AG04450 (cell line): ENCODE measurements around the gene GLP1R. TPM values are rescaled to one million over a fixed set of nuclear protein-coding genes. Genes with fewer than 3 reads are reported as not detected.

Source experiments
- CTCF ChIA-PET: fragments of 300-600, 350-600 bp; formaldehyde crosslinking; extraction: SDS; loops from one replicate; lab custom pipeline; 2022; ENCODE audit warnings: antibody characterized with exemption, inconsistent platforms; lab: Charles Lee
- POLR2A ChIA-PET: fragments of 350-600 bp; formaldehyde crosslinking; extraction: SDS; loops from one replicate; lab custom pipeline; 2021; ENCODE audit warnings: antibody characterized with exemption, inconsistent platforms; lab: Yijun Ruan, JAX
- DNase-seq: peaks from one replicate; pipeline ENCODE4 v3.0.0-alpha.2; 2011; ENCODE audit warnings: low read depth, low spot score
- H3K27ac ChIP-seq: one replicate; pipeline ENCODE4 v1.5.1; 2012; ENCODE audit warnings: low read depth, low read length, control low read depth
- H3K27me3 ChIP-seq: one replicate; pipeline ENCODE4 v1.6.0; 2012; ENCODE audit warnings: low read length; ENCODE audit not compliant: control insufficient read depth, insufficient read depth
- H3K4me3 ChIP-seq: 2 replicates; pipeline ENCODE4 v1.5.1; 2011; ENCODE audit warnings: mild to moderate bottlenecking, low read depth, low read length, control low read depth
- H3K9me3 ChIP-seq: 2 replicates; pipeline ENCODE4 v1.5.1; 2012; ENCODE audit warnings: low read length; ENCODE audit not compliant: control insufficient read depth, insufficient read depth
- polyA plus RNA-seq: library from polyadenylated mRNA; depleted of rRNA; stranded (reverse); fragments of >200 nt; gene quantifications from 2 replicates; pipeline ENCODE4 v1.2.3, GENCODE V29; 2011
- TF ChIP-seq, protein P1 (sequence below): IDR thresholded peaks from 2 replicates; pipeline ENCODE4 v1.5.1; 2011; ENCODE audit warnings: low read depth, low read length, control low read depth, inconsistent platforms

Gene GLP1R
- polyA plus RNA-seq, 1 experiment, result not detected

DNA sequence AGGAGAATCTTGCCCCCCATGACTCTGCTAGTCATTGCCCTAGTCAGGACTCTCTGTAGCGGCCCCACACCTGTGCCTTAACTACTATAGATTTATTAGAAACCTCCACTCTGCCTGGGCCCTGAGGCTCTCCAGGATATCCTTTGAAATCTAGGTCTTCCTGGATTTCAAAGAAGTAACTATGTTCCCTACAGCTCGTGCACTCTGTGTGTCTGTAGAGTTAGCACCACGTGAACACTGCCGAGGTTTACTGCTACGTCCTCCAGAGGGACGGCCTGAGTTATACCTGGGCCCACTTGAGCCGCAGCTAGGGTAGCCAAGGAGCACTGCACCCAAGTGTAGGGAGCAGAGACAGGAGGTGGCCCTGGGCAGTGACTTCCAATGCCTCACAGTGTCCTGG lies 19.8 kb downstream of the GLP1R start:
- POLR2A ChIA-PET, result no interaction called here
- TF ChIP-seq, protein P1, sequence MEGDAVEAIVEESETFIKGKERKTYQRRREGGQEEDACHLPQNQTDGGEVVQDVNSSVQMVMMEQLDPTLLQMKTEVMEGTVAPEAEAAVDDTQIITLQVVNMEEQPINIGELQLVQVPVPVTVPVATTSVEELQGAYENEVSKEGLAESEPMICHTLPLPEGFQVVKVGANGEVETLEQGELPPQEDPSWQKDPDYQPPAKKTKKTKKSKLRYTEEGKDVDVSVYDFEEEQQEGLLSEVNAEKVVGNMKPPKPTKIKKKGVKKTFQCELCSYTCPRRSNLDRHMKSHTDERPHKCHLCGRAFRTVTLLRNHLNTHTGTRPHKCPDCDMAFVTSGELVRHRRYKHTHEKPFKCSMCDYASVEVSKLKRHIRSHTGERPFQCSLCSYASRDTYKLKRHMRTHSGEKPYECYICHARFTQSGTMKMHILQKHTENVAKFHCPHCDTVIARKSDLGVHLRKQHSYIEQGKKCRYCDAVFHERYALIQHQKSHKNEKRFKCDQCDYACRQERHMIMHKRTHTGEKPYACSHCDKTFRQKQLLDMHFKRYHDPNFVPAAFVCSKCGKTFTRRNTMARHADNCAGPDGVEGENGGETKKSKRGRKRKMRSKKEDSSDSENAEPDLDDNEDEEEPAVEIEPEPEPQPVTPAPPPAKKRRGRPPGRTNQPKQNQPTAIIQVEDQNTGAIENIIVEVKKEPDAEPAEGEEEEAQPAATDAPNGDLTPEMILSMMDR, result no peak
- no peak for DNase-seq
- no peak overlapping the region for H3K27ac ChIP-seq
- H3K27me3 ChIP-seq, result no peaks in the 10 kb centered on the region
- CTCF ChIA-PET, result no interaction called here
- no peaks in the 10 kb centered on the region for H3K9me3 ChIP-seq
- H3K4me3 ChIP-seq, result no peak overlapping the region

- Histone ChIP-seq H3K9me3 (no peaks in the 10 kb centered on the region), H3K27me3 (no peaks in the 10 kb centered on the region), H3K4me3 (no peak overlapping the region), H3K27ac (no peak overlapping the region)
- TF ChIP-seq, protein P1, result no peak
- ChIA-PET POLR2A (no interaction called here), CTCF (interaction anchor here (1.1 kb wide), 1 partner anchor 29 kb away, joined by 4 read pairs; no protein-coding TSS in a partner anchor)
- DNase-seq, result no peak
Observed at GRCh38 chr6:39072830-39073229, 24.2 kb downstream of the GLP1R start.

- POLR2A ChIA-PET, result no interaction called here
- CTCF ChIA-PET, result interaction anchor here (1.1 kb wide), 1 partner anchor 29 kb away, joined by 4 read pairs; no protein-coding TSS in a partner anchor
- H3K27me3 ChIP-seq, result no peaks in the 10 kb centered on the region
- no peak overlapping the region for H3K4me3 ChIP-seq
- no peaks in the 10 kb centered on the region for H3K9me3 ChIP-seq
- no peak overlapping the region for H3K27ac ChIP-seq
- DNase-seq, result no peak
- TF ChIP-seq, protein P1, result no peak
Observed at GRCh38 chr6:39073471-39074355, 25.1 kb downstream of the GLP1R start.

DNA sequence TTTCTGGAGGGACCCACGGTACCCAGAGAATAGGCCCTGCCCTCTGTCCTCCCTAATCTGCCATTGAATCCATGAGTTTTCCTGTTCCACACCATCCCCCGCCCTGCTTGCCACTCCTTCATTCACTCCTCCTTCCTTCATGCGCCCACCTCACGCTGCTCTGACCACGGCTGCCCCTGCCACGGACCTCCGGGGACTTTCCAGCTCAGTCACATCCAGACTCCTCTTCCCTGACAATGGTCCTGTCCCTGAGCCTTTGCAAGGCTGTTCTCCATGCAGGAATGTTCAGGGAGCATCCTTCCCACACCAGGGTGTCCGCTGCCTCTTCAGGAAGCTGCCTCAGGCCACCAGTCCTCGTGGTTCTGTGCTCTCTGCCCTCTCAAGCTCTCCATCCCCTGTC lies 25.9 kb downstream of the GLP1R start:
- H3K27me3 ChIP-seq, result no peaks in the 10 kb centered on the region
- H3K27ac ChIP-seq, result no peak overlapping the region
- H3K4me3 ChIP-seq, result no peak overlapping the region
- TF ChIP-seq, protein P1, result no peak
- DNase-seq, result no peak
- no peaks in the 10 kb centered on the region for H3K9me3 ChIP-seq
- CTCF ChIA-PET, result interaction anchor here (1.8 kb wide), 1 partner anchor 28 kb away, joined by 5 read pairs; no protein-coding TSS in a partner anchor
- POLR2A ChIA-PET, result no interaction called here
